ENCODE measurements around the gene MYEOV. TPM values are rescaled to one million over a fixed set of nuclear protein-coding genes. Genes with fewer than 3 reads are reported as not detected.

MYEOV gene
- total RNA-seq, 3 donors from 2014 or later, result 2.8 to 7.5 (median 6.2) TPM

GRCh38 chr11:69280994-69281393 is 13.0 kb upstream of the MYEOV start:
- Histone ChIP-seq H3K9me3 (no peaks in the 10 kb centered on the region), H3K36me3 (ENCODE audit: low read depth) (no peaks in the 10 kb centered on the region), H3K4me1 (ENCODE audit: low read depth) (peaks cover 15% of the 10 kb centered on the region), H3K4me3 (no peak overlapping the region)
- DNase-seq (peak in 2 of 3 donors; percentile 15 to 39), ATAC-seq (peak; percentile 55)
- intact Hi-C loops (cut with DNase I, micrococcal nuclease), result no loop called here
- no peak for TF ChIP-seq CTCF (IDR thresholded peaks at IDR 0.05)

- peaks cover 11% of the 10 kb centered on the region for H3K4me1 ChIP-seq (ENCODE audit: low read depth)
- no peak for TF ChIP-seq CTCF (IDR thresholded peaks at IDR 0.05)
- intact Hi-C loops (cut with DNase I, micrococcal nuclease), result no loop called here
- ATAC-seq (no peak), DNase-seq (peak in 1 of 3 donors; percentile 16)
- peaks cover 3% of the 10 kb centered on the region for H3K36me3 ChIP-seq (ENCODE audit: low read depth)
- no peak overlapping the region for H3K4me3 ChIP-seq
- no peaks in the 10 kb centered on the region for H3K9me3 ChIP-seq
These were observed 10.5 kb upstream of the MYEOV start for GRCh38 chr11:69283446-69283845.

GRCh38 chr11:69284081-69284511 is 9.9 kb upstream of the MYEOV start:
- Histone ChIP-seq H3K4me3 (no peak overlapping the region), H3K36me3 (ENCODE audit: low read depth) (peaks cover 3% of the 10 kb centered on the region), H3K9me3 (no peaks in the 10 kb centered on the region), H3K4me1 (ENCODE audit: low read depth) (peaks cover 13% of the 10 kb centered on the region)
- TF ChIP-seq CTCF (IDR thresholded peaks at IDR 0.05), result no peak
- ATAC-seq (no peak), DNase-seq (peak in 2 of 3 donors; percentile 10 to 31)
- intact Hi-C loops (cut with DNase I, micrococcal nuclease), result no loop called here

- Histone ChIP-seq H3K36me3 (ENCODE audit: low read depth) (peaks cover 3% of the 10 kb centered on the region), H3K4me1 (ENCODE audit: low read depth) (peaks cover 21% of the 10 kb centered on the region), H3K9me3 (no peaks in the 10 kb centered on the region), H3K4me3 (no peak overlapping the region)
- DNase-seq, result peak in 2 of 3 donors; percentile 17 to 27
- no peak for TF ChIP-seq CTCF (IDR thresholded peaks at IDR 0.05)
- ATAC-seq, result no peak
- intact Hi-C loops (cut with DNase I, micrococcal nuclease), result loop anchor here in 1 of 2 donors (5.0 kb wide), 1 partner anchor 362 kb away; no protein-coding TSS in a partner anchor
These were observed 8.9 kb upstream of the MYEOV start for GRCh38 chr11:69285091-69285490.

GRCh38 chr11:69285766-69286165 is 8.2 kb upstream of the MYEOV start:
- peaks cover 28% of the 10 kb centered on the region for H3K4me1 ChIP-seq (ENCODE audit: low read depth)
- no peaks in the 10 kb centered on the region for H3K9me3 ChIP-seq
- intact Hi-C loops (cut with DNase I, micrococcal nuclease), result loop anchor here in 1 of 2 donors (5.0 kb wide), 1 partner anchor 362 kb away; no protein-coding TSS in a partner anchor
- no peak overlapping the region for H3K4me3 ChIP-seq
- DNase-seq (peak in 1 of 3 donors; percentile 41), ATAC-seq (no peak)
- no peak for TF ChIP-seq CTCF (IDR thresholded peaks at IDR 0.05)
- H3K36me3 ChIP-seq (ENCODE audit: low read depth), result peaks cover 3% of the 10 kb centered on the region

Data from mucosa of descending colon (tissue), 3 donors.